GM19468 (cell line): Measurements from ENCODE around the gene VARS2.
"Not testable (repeated sequence)": the region's sequence is repeated elsewhere in the genome, so short reads cannot be mapped to it uniquely, and the experiment has no call there.

Experiments used
- ATAC-seq: cut with Tn5 transposase; IDR thresholded peaks from one replicate; pipeline ENCODE4 v1.9.1; 2021; ENCODE audit warnings: mild to moderate bottlenecking, moderate library complexity, moderate number of reproducible peaks; ENCODE audit not compliant: unreplicated experiment; ENCODE audit errors: extremely low read depth

VARS2 gene

GRCh38 chr6:30914076-30914853 is at the start of gene VARS2:
Gene VARS2, plus strand, starts transcription at chr6:30914238. Its CDS starts 599 bp downstream, at chr6:30914837.
- ATAC-seq: peak; percentile 51

GRCh38 chr6:30864325-30864724 is 49.7 kb upstream of the VARS2 start:
- ATAC-seq: no peak

GRCh38 chr6:30869241-30869749 is 44.7 kb upstream of the VARS2 start:
- ATAC-seq: not testable (repeated sequence)

- ATAC-seq: no peak
Measured at GRCh38 chr6:30870546-30870945, 43.5 kb upstream of the VARS2 start.

- no peak for ATAC-seq
Measured at GRCh38 chr6:30871592-30872183, 42.4 kb upstream of the VARS2 start.

- no peak for ATAC-seq
Measured at GRCh38 chr6:30873137-30873640, 40.8 kb upstream of the VARS2 start.

- ATAC-seq: not testable (repeated sequence)
Measured at GRCh38 chr6:30873795-30874194, 40.2 kb upstream of the VARS2 start.

- no peak for ATAC-seq
Measured at GRCh38 chr6:30875244-30876038, 38.6 kb upstream of the VARS2 start.

GRCh38 chr6:30876039-30876730 is 37.9 kb upstream of the VARS2 start:
- ATAC-seq: no peak

- no peak for ATAC-seq
Measured at GRCh38 chr6:30877419-30878262, 36.4 kb upstream of the VARS2 start.

- ATAC-seq: no peak
Measured at GRCh38 chr6:30879684-30880427, 34.2 kb upstream of the VARS2 start.

- no peak for ATAC-seq
Measured at GRCh38 chr6:30880698-30881252, 33.3 kb upstream of the VARS2 start.

GRCh38 chr6:30881392-30882203 is 32.4 kb upstream of the VARS2 start:
- no peak for ATAC-seq

GRCh38 chr6:30882204-30882758 is 31.8 kb upstream of the VARS2 start:
- no peak for ATAC-seq

- ATAC-seq: no peak
Measured at GRCh38 chr6:30882759-30883684, 31.0 kb upstream of the VARS2 start.
